CD4-positive, alpha-beta T cell (primary cell): Measurements from ENCODE around the gene RNF32. TPM values are rescaled to one million over a fixed set of nuclear protein-coding genes. Genes with fewer than 3 reads are reported as not detected.

ENCODE experiments used
- ATAC-seq: fragments of 200-7000 bp; cut with Tn5 transposase; one replicate; pipeline ENCODE4 v1.10.0; 2022; ENCODE audit warnings: mild to moderate bottlenecking; ENCODE audit not compliant: poor library complexity
- CTCF ChIA-PET: fragments of 350-600 bp; sonication (Branson Sonifier 250); formaldehyde crosslinking; loops from one replicate; lab custom pipeline; 2021; ENCODE audit warnings: antibody characterized with exemption, inconsistent platforms; lab: Charles Lee
- POLR2A ChIA-PET: fragments of 350-600 bp; sonication (Branson Sonifier 250); formaldehyde crosslinking; loops from one replicate; lab custom pipeline; 2021; ENCODE audit warnings: antibody characterized with exemption, inconsistent platforms; lab: Charles Lee
- DNase-seq, 14 experiments: peaks; one replicate each; pipeline ENCODE4 v3.0.0-alpha.2; 2013 to 2020; ENCODE audit warnings: mixed read lengths in 2 of 14
- H3K27ac ChIP-seq, 2 donors: one replicate each; pipeline versions ENCODE4 v1.5.1 to v1.7.0; 2013; ENCODE audit warnings: low read length in 2 of 2, low read depth in 1 of 2, mild to moderate bottlenecking in 1 of 2
- H3K27me3 ChIP-seq, 2 experiments: 1 replicate in 1 of 2; 2 replicates in 1 of 2; pipeline versions ENCODE4 v1.6.1 to v1.7.0; 2013; ENCODE audit warnings: low read length in 2 of 2, control low read depth in 1 of 2, mild to moderate bottlenecking in 1 of 2, moderate library complexity in 1 of 2; ENCODE audit not compliant: insufficient read depth in 2 of 2, control insufficient read depth in 1 of 2
- H3K36me3 ChIP-seq: one replicate; pipeline ENCODE4 v1.6.1; 2013; ENCODE audit warnings: low read length, control low read depth; ENCODE audit not compliant: insufficient read depth
- H3K4me1 ChIP-seq: one replicate; pipeline ENCODE4 v1.6.1; 2013; ENCODE audit warnings: low read length, control low read depth; ENCODE audit not compliant: insufficient read depth
- H3K4me3 ChIP-seq: one replicate; pipeline ENCODE4 v1.5.1; 2013; ENCODE audit warnings: mild to moderate bottlenecking, low read length, moderate library complexity
- H3K9me3 ChIP-seq, 2 experiments: 1 replicate in 1 of 2; 2 replicates in 1 of 2; pipeline versions ENCODE4 v1.6.1 to v1.7.0; 2013; ENCODE audit warnings: low read length in 2 of 2, mild to moderate bottlenecking in 2 of 2, control low read depth in 1 of 2, moderate library complexity in 1 of 2; ENCODE audit not compliant: control insufficient read depth in 1 of 2, insufficient read depth in 1 of 2
- H3K27ac Mint-ChIP-seq: one replicate; pipeline ENCODE4 v1.8.0; 2020; ENCODE audit warnings: mixed read lengths
- H3K27me3 Mint-ChIP-seq: one replicate; pipeline ENCODE4 v1.8.0; 2021; ENCODE audit warnings: mixed read lengths
- H3K36me3 Mint-ChIP-seq: one replicate; pipeline ENCODE4 v1.8.0; 2021; ENCODE audit warnings: low read depth, mixed read lengths
- H3K4me1 Mint-ChIP-seq: one replicate; pipeline ENCODE4 v1.8.0; 2021; ENCODE audit warnings: low read depth, mixed read lengths
- H3K4me3 Mint-ChIP-seq: one replicate; pipeline ENCODE4 v1.8.0; 2020; ENCODE audit warnings: mild to moderate bottlenecking, mixed read lengths
- H3K9me3 Mint-ChIP-seq: one replicate; pipeline ENCODE4 v1.8.0; 2020; ENCODE audit warnings: mixed read lengths
- CTCF ChIP-seq: fragments of 200-600 bp; IDR thresholded peaks from one replicate; pipeline ENCODE4 v1.8.0; 2022; ENCODE audit warnings: antibody characterized with exemption, mild to moderate bottlenecking
- intact Hi-C, 2 experiments: fragments of 100-400 bp; cut with DNase I in 1 of 2; cut with micrococcal nuclease in 1 of 2; formaldehyde crosslinking; loops; one replicate each; pipeline versions ENCODE4 v1.15.1 to v1.9.0; 2023 to 2025; cut with DNase I, micrococcal nuclease
- total RNA-seq, 174 experiments: library from RNA in 2 of 174; stranded (reverse) in 2 of 174; gene quantifications; one replicate each; pipeline ENCODE4 v1.2.3 and lab custom pipeline; 2021 to 2026

The RNF32 gene
- total RNA-seq, 2 experiments from 2014 or later, result 0.99 TPM; not detected in 1

GRCh38 chr7:156702399-156702798 lies 61.8 kb downstream of the RNF32 start:
- ChIA-PET POLR2A (no interaction called here), CTCF (no interaction called here)
- H3K4me1 Mint-ChIP-seq, result no peaks in the 10 kb centered on the region
- no peak overlapping the region for H3K4me3 Mint-ChIP-seq
- H3K27ac Mint-ChIP-seq, result no peak overlapping the region
- Histone ChIP-seq H3K4me3 (no peak overlapping the region), H3K27ac (no peak overlapping the region), H3K27me3 (no peaks in the 10 kb centered on the region), H3K36me3 (no peaks in the 10 kb centered on the region), H3K4me1 (no peaks in the 10 kb centered on the region), H3K9me3 (peaks cover 0 to 19% of the 10 kb centered on the region in 2 experiments)
- H3K27me3 Mint-ChIP-seq, result no peaks in the 10 kb centered on the region
- H3K9me3 Mint-ChIP-seq, result peaks cover 14% of the 10 kb centered on the region
- no peak for DNase-seq
- no peak for ATAC-seq
- peaks cover 90% of the 10 kb centered on the region for H3K36me3 Mint-ChIP-seq
- intact Hi-C loops, result no loop called here
- TF ChIP-seq CTCF, result no peak

- H3K9me3 ChIP-seq, result peaks cover 2 to 14% of the 10 kb centered on the region in 2 experiments
- DNase-seq, result no peak
- Mint-ChIP-seq H3K4me1 (no peaks in the 10 kb centered on the region), H3K27ac (no peak overlapping the region), H3K4me3 (no peak overlapping the region), H3K27me3 (no peaks in the 10 kb centered on the region), H3K9me3 (peaks cover 14% of the 10 kb centered on the region), H3K36me3 (peaks cover 90% of the 10 kb centered on the region)
- POLR2A ChIA-PET, result no interaction called here
- intact Hi-C loops, result no loop called here
- no peaks in the 10 kb centered on the region for H3K36me3 ChIP-seq
- CTCF ChIA-PET, result no interaction called here
- H3K27ac ChIP-seq, result no peak overlapping the region
- no peaks in the 10 kb centered on the region for H3K4me1 ChIP-seq
- no peak overlapping the region for H3K4me3 ChIP-seq
- no peaks in the 10 kb centered on the region for H3K27me3 ChIP-seq
- TF ChIP-seq CTCF, result no peak
- no peak for ATAC-seq
Observed at GRCh38 chr7:156703209-156703608, 62.6 kb downstream of the RNF32 start.

GRCh38 chr7:156703773-156704482 lies 63.4 kb downstream of the RNF32 start:
- peaks cover 7 to 16% of the 10 kb centered on the region in 2 experiments for H3K9me3 ChIP-seq
- Mint-ChIP-seq H3K27me3 (no peaks in the 10 kb centered on the region), H3K27ac (no peak overlapping the region), H3K4me3 (no peak overlapping the region), H3K4me1 (no peaks in the 10 kb centered on the region), H3K36me3 (peaks cover 92% of the 10 kb centered on the region), H3K9me3 (peaks cover 14% of the 10 kb centered on the region)
- no peak overlapping the region for H3K4me3 ChIP-seq
- no peak for ATAC-seq
- TF ChIP-seq CTCF, result no peak
- H3K36me3 ChIP-seq, result no peaks in the 10 kb centered on the region
- intact Hi-C loops, result no loop called here
- CTCF ChIA-PET, result no interaction called here
- no peaks in the 10 kb centered on the region for H3K27me3 ChIP-seq
- H3K4me1 ChIP-seq, result no peaks in the 10 kb centered on the region
- no peak overlapping the region for H3K27ac ChIP-seq
- POLR2A ChIA-PET, result no interaction called here
- DNase-seq, result no peak
